GM12872 (cell line): ENCODE data around the gene NR1H4.

ENCODE experiments used
- TF ChIP-seq, protein P1 (sequence below): IDR thresholded peaks from 3 replicates; pipeline ENCODE4 v1.5.1; 2011; ENCODE audit warnings: low read depth, mild to moderate bottlenecking, low read length, moderate library complexity; ENCODE audit not compliant: insufficient read depth

NR1H4 gene

DNA sequence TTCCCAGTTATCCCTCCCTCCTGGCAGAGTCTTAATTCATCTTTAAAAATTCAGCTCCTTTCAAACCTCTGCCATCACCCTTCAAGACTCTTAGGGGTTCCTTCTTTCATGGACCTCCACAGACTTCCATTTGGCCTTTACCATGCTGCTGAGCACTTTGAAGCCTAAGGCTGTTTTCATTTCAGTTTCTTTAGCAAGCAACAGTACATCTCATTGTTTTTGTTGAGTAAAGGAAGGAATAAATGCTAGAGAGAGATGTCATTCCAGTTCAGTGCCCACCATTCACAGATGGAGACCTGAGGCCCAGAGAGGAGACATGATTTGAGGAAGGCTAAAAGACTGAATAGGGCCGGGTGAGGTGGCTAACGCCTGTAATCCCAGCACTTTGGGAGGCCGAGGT lies 98.5 kb downstream of the NR1H4 start:
- TF ChIP-seq, protein P1, sequence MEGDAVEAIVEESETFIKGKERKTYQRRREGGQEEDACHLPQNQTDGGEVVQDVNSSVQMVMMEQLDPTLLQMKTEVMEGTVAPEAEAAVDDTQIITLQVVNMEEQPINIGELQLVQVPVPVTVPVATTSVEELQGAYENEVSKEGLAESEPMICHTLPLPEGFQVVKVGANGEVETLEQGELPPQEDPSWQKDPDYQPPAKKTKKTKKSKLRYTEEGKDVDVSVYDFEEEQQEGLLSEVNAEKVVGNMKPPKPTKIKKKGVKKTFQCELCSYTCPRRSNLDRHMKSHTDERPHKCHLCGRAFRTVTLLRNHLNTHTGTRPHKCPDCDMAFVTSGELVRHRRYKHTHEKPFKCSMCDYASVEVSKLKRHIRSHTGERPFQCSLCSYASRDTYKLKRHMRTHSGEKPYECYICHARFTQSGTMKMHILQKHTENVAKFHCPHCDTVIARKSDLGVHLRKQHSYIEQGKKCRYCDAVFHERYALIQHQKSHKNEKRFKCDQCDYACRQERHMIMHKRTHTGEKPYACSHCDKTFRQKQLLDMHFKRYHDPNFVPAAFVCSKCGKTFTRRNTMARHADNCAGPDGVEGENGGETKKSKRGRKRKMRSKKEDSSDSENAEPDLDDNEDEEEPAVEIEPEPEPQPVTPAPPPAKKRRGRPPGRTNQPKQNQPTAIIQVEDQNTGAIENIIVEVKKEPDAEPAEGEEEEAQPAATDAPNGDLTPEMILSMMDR = no peak

DNA sequence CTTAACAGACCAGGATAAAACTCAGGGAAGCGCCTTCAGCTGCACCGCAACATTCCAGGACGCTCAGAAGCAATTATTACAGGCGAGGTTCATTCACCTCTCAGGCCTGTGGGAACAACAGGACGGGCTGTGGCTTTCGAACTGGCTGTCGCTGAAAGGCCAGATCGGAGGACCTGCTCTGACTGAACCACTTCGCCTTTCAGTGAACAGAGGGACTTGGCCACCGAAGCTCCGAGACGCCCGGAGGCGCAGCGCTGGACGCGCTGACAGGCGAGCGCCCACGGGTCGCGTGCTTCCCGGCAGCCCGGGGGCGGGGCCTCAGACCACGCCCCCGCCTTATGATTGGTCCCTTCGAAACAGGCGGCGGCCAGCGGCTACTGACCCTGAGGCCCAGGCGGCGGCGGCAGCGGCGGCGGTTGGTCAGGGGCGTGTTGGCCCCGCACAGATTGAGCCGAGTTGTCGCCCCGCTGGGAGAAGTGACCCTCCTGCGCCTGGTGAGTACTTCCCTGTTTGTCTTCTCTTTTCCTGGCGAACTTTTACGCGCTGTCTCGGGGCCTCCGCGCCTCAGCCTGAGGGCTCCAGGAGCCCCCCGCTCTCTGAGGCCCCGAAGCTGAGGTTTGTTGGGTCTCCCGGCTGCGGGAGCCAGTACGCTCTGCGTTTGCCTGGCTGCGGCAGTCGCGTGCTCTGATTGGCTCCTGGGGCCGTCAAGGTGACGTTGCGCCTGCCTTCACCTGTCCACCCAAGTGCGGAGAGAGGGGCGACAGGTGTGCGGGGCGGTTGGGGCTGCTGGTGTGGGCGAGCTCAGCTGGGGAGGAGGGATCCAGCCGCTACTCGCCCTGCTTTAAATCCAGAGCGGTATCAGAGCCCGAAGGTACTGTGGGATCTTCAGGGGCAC lies 99.9 kb downstream of the NR1H4 start, which contains the start of gene GAS2L3:
Gene GAS2L3, plus strand, starts transcription at position 393 of the 895 bp plus-strand sequence. CDS start 21,221 bp downstream, outside the sequence.
- TF ChIP-seq, protein P1 = no peak

DNA sequence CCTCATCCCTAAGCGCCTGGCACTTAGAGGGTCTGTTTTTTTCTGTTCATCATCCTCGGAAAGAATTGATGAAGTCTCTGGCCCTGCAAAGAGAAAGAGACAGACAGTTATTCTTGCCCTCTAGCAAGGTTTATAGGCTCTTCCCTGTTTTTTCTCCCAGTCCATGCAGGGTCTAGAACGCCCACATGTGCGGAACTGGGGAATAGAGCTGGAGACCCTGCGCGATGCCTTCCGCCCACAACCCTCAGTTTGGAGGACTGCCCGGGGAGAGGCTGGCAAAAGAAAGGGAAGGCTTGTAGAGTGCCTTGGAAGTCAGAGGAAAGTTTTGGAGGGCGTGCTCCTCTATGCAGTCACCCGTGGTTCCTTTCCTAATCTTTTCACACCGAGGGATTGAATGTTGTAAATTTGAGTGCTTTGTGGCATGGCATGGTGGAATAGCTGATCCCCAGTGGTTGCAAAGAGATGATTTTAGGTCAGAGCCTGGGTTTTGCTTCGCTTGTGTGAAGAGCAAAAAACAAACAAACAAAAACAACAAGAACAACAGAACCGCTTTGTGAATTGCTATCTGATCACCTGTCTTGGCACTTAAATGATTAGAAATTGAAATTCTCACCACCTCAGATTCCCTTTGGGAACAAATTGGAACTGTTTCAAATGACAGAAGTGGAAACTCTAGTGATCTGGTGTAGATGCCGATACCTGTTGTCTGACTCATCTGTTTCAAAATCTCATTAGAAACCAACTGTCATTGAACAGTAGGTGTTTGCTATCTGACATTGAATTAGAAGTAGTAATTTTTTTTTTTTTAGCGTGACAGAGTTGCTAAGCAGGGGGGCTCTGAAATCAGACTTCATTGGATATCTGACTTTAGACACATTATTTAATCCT lies 100.8 kb downstream of the NR1H4 start:
- TF ChIP-seq, protein P1 = no peak

DNA sequence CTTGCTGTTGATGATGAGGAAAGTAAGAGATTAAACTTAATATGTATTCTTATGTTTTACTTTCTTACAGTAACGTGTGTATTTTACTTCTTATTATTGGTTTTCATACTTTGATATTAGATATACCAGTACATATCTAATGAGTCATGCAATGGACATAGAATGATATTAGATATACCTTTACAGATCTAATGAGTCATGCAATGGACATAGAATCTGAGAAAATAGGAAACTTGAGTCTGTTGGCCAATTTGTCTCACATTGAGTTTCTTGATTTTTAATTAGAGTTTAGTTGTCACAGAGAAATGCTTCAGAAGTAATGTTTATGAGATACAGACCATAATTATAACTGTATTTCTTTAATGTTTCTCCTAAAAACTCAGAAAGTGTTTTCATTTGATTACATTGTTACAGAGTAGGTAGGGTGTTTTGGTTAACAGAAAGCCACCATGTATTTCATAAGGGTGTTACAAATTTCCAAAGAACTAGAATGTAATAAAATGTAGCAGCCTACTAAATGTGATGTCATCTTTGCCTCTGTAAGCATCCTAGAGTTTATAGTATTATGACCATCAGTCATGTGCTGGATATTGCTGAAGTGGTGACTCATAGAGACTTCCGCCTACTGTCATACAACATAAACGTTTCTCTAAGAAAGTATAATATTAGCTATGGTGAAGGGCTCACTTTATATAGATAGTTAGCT lies 102.8 kb downstream of the NR1H4 start:
- TF ChIP-seq, protein P1 = no peak

DNA sequence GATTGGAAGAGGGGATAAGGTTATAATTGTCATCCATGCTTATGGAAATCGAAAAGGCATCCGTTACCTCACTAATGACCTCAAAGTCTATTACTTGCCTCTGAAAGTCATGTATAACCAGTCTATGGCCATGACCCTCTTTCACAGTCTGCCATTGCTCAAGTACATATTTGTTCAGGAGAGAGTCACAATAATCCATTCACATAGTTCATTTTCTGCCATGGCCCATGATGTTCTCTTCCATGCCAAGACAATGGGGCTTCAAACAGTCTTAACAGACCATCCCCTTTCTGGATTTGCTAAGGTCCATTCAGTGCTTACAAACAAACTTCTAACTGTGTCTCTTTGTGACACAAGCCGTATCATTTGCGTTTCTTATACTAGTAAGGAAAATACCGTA lies 105.3 kb downstream of the NR1H4 start:
- TF ChIP-seq, protein P1 = no peak

DNA sequence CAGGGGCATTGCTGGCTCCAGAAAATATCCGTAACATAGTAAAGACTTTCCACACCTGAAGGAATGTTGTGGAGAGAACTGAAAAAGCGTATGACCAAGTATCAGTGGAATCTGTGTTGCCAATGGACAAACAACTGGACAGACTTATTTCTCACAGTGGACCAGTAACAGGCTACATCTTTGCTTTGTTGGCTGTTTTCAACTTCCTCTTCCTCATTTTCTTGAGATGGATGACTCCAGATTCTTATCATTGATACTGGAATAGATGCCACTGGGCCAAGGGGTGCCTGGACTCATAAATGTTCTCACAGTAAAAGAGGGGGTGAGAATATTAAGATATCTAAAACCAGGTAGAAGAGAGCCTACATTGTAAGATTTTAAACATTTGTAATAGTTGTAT lies 106.2 kb downstream of the NR1H4 start:
- TF ChIP-seq, protein P1 = no peak
